NCI-H510A treated with DMSO at 0.1 percent for 48 hours (cell line): ENCODE measurements around the gene SMCO1.
"Not testable (repeated sequence)": the region's sequence is repeated elsewhere in the genome, so short reads cannot be mapped to it uniquely, and the experiment has no call there.

Source experiments
- DNase-seq: peaks from one replicate; lab custom pipeline; 2025; lab: John Stamatoyannopoulos, UW

SMCO1 gene

DNA sequence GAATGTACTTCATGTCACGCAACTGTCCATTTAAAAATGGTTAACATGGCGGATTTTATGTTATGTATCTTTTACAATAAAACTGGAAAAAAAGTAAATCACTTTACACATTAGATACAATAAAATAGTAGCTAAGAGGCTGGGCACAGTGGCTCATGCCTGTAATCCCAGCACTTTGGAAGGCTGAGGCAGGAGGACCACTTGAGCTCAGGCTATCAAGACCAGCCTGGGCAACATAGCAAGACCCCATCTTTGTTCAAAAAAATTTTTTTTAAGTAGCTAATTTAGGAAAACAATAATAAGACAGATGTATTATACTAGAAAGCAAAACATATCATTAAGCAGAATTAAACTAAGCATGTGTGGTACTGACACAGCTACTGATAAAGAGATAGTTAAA is 23.1 kb downstream of the SMCO1 start:
- DNase-seq = no peak

GRCh38 chr3:196489747-196490146 is 25.4 kb downstream of the SMCO1 start:
- DNase-seq = no peak

DNA sequence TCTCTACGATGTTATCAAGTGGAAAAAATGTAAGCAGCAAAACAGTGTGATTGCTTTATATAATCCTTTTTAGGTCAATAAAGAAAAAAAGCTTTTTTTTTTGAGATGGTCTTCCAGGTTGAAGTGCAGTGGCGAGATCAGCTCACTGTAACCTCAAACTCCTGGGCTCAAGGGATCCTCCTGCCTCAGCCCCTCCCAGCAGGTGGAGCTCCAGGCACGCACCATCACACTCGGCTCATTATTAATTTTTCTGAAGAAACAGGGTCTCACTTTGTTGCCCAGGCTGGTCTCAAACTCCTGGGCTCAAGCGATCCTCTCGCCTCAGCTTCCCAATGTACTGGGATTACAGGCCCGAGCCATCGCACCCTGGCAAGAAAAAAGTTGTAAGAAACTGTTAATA is 28.9 kb downstream of the SMCO1 start:
- DNase-seq = no peak

DNA sequence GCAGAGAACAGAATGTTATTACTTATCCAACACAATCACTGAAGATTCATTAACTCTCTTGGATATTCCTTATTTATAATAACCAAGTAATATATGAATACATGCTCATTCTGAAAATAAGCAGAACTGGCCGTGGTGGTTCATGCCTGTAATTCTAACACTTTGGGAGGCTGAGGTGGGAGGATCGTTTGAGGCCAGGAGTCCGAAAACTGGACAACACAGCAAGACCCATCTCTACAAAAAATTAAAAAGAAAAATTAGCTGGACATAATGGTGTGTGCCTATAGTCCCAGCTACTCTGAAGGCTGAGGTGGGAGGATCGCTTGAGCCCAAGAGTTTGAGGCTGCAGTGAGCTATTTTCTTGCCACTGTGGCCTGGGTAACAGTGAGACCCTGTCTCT is 37.5 kb downstream of the SMCO1 start:
- DNase-seq = no peak

DNA sequence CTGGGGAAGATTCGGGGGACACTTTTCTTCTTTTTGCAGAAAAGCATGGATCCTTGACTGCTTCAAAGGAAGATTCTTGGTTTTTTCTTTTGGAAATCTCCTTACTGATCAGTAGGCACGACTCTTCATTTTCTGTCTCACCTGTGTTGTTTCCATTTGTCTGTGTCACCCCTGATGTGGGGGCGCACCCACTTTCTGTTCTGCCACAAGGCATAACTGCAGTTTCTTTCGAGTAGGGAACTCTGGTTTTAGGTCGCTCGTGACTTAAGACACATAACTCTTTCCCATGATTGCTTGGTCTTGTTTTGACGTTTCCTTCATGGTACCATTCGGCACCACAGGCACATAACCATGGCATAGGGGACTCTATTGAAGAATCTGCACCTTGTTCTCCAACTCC is 42.9 kb downstream of the SMCO1 start:
- no peak for DNase-seq

GRCh38 chr3:196471551-196471950 is 43.6 kb downstream of the SMCO1 start:
- DNase-seq = no peak

DNA sequence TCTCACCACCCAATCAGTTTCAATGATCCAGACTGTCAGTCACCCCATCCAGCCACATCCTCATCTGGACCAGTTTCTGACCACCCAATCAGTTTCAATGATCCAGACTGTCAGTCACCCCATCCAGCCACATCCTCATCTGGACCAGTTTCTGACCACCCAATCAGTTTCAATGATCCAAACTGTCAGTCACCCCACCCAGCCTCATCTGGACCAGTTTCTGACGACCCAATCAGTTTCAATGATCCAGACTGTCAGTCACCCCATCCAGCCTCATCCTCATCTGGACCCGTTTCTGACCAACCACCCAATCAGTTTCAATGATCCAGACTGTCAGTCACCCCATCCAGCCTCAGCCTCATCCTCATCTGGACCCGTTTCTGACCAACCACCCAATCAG is 45.0 kb downstream of the SMCO1 start:
- DNase-seq = not testable (repeated sequence)

DNA sequence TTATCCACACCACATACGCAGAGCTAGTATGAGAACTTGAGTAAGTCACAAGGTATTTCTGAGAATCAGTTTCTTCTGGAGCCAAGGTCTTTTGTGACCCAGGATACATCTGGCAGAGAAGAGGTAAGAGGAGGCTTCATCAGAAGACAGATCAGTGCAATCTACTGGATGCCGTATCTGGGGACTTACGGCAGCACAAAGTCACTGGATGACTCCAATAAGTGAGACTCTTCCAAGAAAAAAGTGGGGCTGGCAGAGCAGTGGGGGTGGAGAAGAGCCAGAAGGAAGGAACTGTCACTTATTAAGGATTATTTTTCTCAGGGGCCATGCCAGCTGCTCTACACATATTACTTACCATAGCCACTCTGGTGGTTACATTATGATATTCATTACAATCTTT is 51.3 kb downstream of the SMCO1 start:
- DNase-seq = no peak

DNA sequence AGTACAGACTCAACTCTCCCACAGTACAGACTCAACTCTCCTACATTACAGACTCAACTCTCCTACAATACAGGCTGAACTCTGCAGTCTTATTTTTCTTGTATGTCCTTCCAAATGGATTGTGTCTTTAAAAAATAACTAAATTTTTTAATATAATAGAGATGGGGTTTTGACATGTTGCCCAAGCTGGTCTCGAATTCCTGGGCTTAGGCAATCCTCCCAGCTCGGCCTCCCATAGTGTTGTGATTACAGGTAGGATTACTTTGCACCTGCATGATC is 51.7 kb downstream of the SMCO1 start:
- DNase-seq = no peak

GRCh38 chr3:196462680-196463477 is 52.3 kb downstream of the SMCO1 start:
- DNase-seq = not testable (repeated sequence)

DNA sequence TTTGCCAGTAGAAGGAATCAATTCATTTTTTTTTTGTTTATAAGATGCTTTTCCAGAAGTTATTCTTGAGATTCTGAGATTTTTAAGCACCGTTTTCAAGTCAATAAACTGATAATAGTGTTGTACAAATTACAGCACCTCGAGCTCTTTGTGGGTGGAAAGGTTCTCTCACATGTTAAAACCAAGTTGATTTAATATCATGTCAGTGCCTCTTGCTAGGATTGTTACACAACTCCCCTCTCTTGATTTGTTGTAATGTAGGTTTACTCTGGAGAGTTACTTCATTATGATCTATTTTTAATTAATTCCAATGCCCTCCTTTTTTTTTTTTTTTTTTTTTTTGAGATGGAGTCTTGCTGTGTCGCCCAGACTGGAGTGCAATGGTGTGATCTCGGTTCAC is 57.1 kb downstream of the SMCO1 start:
- DNase-seq = no peak

- not testable (repeated sequence) for DNase-seq
These were observed 57.7 kb downstream of the SMCO1 start for GRCh38 chr3:196457470-196457869.
